H1 (cell line): ENCODE results near the gene TCF25. TPM values are rescaled to one million over a fixed set of nuclear protein-coding genes. Genes with fewer than 3 reads are reported as not detected.

ENCODE experiments used
- CTCF ChIA-PET: fragments of 300-600 bp; sonication (Branson Sonifier 250); formaldehyde crosslinking; loops from one replicate; lab custom pipeline; 2021; ENCODE audit not compliant: partially characterized antibody; lab: Charles Lee
- POLR2A ChIA-PET: fragments of 300-600 bp; sonication (Branson Sonifier 250); formaldehyde crosslinking; loops from one replicate; lab custom pipeline; 2021; ENCODE audit warnings: inconsistent platforms; ENCODE audit not compliant: partially characterized antibody; lab: Charles Lee
- DNase-seq, 2 experiments: peaks; one replicate each; pipeline versions ENCODE4 v3.0.0 to v3.0.0-alpha.2; 2010 to 2022; ENCODE audit warnings: low spot score in 2 of 2, low read depth in 1 of 2, mixed read lengths in 1 of 2
- FAIRE-seq: peaks from 2 replicates; lab custom pipeline; 2011; peaks lifted over from hg19 to GRCh38; lab: Jason Lieb, UNC
- H2AFZ ChIP-seq: 2 replicates; pipeline ENCODE4 v1.8.1; 2012; ENCODE audit warnings: low read length, inconsistent platforms
- H2AK5ac ChIP-seq: 2 replicates; pipeline ENCODE4 v1.6.1; 2013; ENCODE audit warnings: low read depth, low read length
- H2BK120ac ChIP-seq: replicated peaks from 2 replicates; pipeline ENCODE3; 2013; ENCODE audit warnings: low read depth, low read length, inconsistent platforms
- H2BK12ac ChIP-seq: 2 replicates; pipeline ENCODE4 v1.6.1; 2013; ENCODE audit warnings: low read depth, low read length
- H2BK15ac ChIP-seq: 2 replicates; pipeline ENCODE4 v1.6.1; 2013; ENCODE audit warnings: low read length
- H2BK20ac ChIP-seq: 2 replicates; pipeline ENCODE4 v1.6.1; 2013; ENCODE audit warnings: low read length
- H2BK5ac ChIP-seq: 2 replicates; pipeline ENCODE4 v1.6.1; 2013; ENCODE audit warnings: low read depth, low read length
- H3K14ac ChIP-seq: 2 replicates; pipeline ENCODE4 v1.6.1; 2013; ENCODE audit warnings: inconsistent platforms; ENCODE audit not compliant: insufficient read length
- H3K18ac ChIP-seq: 2 replicates; pipeline ENCODE4 v1.6.1; 2013; ENCODE audit warnings: low read length; ENCODE audit errors: extremely low read depth
- H3K23ac ChIP-seq: 2 replicates; pipeline ENCODE4 v1.6.1; 2013; ENCODE audit warnings: inconsistent platforms; ENCODE audit not compliant: insufficient read length
- H3K23me2 ChIP-seq: 2 replicates; pipeline ENCODE4 v1.6.1; 2013; ENCODE audit warnings: low read depth, low read length
- H3K27ac ChIP-seq: 2 replicates; pipeline ENCODE4 v1.6.1; 2011; ENCODE audit warnings: low read depth, low read length, inconsistent platforms
- H3K27me3 ChIP-seq, 4 experiments: replicated peaks in 1 of 4; 1 replicate in 1 of 4; 2 replicates in 3 of 4; pipeline versions ENCODE4 v1.6.1 to v1.8.1; 2011 to 2013; ENCODE audit warnings: low read length in 3 of 4, mild to moderate bottlenecking in 3 of 4, inconsistent platforms in 2 of 4, mixed read lengths in 2 of 4, moderate library complexity in 1 of 4; ENCODE audit not compliant: control insufficient read depth in 3 of 4, insufficient read depth in 3 of 4; ENCODE audit errors: extremely low read depth in 1 of 4
- H3K36me3 ChIP-seq, 4 experiments: 2 replicates each; pipeline versions ENCODE4 v1.6.1 to v1.8.1; 2011 to 2013; ENCODE audit warnings: mild to moderate bottlenecking in 4 of 4, low read length in 3 of 4, moderate library complexity in 2 of 4, control low read depth in 1 of 4, inconsistent platforms in 1 of 4; ENCODE audit not compliant: insufficient read depth in 4 of 4, control insufficient read depth in 2 of 4
- H3K4ac ChIP-seq: replicated peaks from 2 replicates; pipeline ENCODE3; 2013; ENCODE audit warnings: low read length, low read depth, mixed read lengths, inconsistent platforms; ENCODE audit not compliant: insufficient read length
- H3K4me1 ChIP-seq, 4 experiments: replicated peaks in 1 of 4; 1 replicate in 1 of 4; 2 replicates in 3 of 4; pipeline versions ENCODE4 v1.6.1 to v1.8.1; 2011 to 2013; ENCODE audit warnings: low read length in 3 of 4, inconsistent platforms in 2 of 4, mixed read lengths in 1 of 4; ENCODE audit not compliant: insufficient read depth in 4 of 4, control insufficient read depth in 3 of 4
- H3K4me2 ChIP-seq, 2 experiments: 2 replicates each; pipeline versions ENCODE4 v1.6.1 to v1.8.1; 2011 to 2013; ENCODE audit warnings: low read depth in 2 of 2, low read length in 2 of 2, control low read depth in 1 of 2, inconsistent platforms in 1 of 2, mild to moderate bottlenecking in 1 of 2; ENCODE audit not compliant: insufficient read depth in 1 of 2
- H3K4me3 ChIP-seq, 4 experiments: fragments of 200-600, 300-600 bp in 1 of 4; sonication (generic), shearing (Covaris generic), sonication (Bioruptor Twin) in 1 of 4; 2 replicates each; pipeline versions ENCODE4 v1.5.1 to v1.8.1; 2011 to 2016; ENCODE audit warnings: low read length in 4 of 4, low read depth in 3 of 4, control low read depth in 2 of 4, inconsistent platforms in 2 of 4, mild to moderate bottlenecking in 2 of 4, mixed read lengths in 1 of 4, moderate library complexity in 1 of 4; ENCODE audit not compliant: insufficient read depth in 2 of 4; ENCODE audit errors: extremely low read depth in 1 of 4
- H3K56ac ChIP-seq: replicated peaks from 2 replicates; pipeline ENCODE3; 2013; ENCODE audit warnings: low read depth, mild to moderate bottlenecking, mixed read lengths, low read length, inconsistent platforms; ENCODE audit not compliant: insufficient read length
- H3K79me1 ChIP-seq: 2 replicates; pipeline ENCODE4 v1.6.1; 2013; ENCODE audit warnings: low read depth, low read length, control low read depth
- H3K79me2 ChIP-seq, 2 experiments: 2 replicates each; pipeline versions ENCODE4 v1.6.1 to v1.8.1; 2012 to 2013; ENCODE audit warnings: low read length in 2 of 2, mild to moderate bottlenecking in 2 of 2, inconsistent platforms in 1 of 2; ENCODE audit not compliant: insufficient read depth in 2 of 2, control insufficient read depth in 1 of 2
- H3K9ac ChIP-seq, 4 experiments: replicated peaks in 1 of 4; 1 replicate in 1 of 4; 2 replicates in 3 of 4; pipeline versions ENCODE4 v1.6.1 to v1.8.1; 2011 to 2013; ENCODE audit warnings: low read depth in 3 of 4, low read length in 3 of 4, control low read depth in 2 of 4, mild to moderate bottlenecking in 2 of 4, moderate library complexity in 2 of 4, inconsistent platforms in 1 of 4; ENCODE audit errors: extremely low read depth in 1 of 4
- H3K9me3 ChIP-seq, 2 experiments: 2 replicates each; pipeline versions ENCODE4 v1.6.1 to v1.8.1; 2012 to 2013; ENCODE audit warnings: mild to moderate bottlenecking in 2 of 2, moderate library complexity in 2 of 2, control low read depth in 1 of 2, inconsistent platforms in 1 of 2, low read depth in 1 of 2, low read length in 1 of 2, mixed read lengths in 1 of 2; ENCODE audit not compliant: insufficient read depth in 2 of 2
- H4K20me1 ChIP-seq, 2 experiments: replicated peaks in 1 of 2; 2 replicates each; pipeline versions ENCODE3 to v1.8.1; 2011 to 2013; ENCODE audit warnings: inconsistent platforms in 2 of 2, low read length in 2 of 2, mild to moderate bottlenecking in 1 of 2; ENCODE audit not compliant: insufficient read depth in 2 of 2, control insufficient read depth in 1 of 2
- H4K5ac ChIP-seq: 2 replicates; pipeline ENCODE4 v1.6.1; 2013; ENCODE audit warnings: low read length, low read depth, mixed read lengths, inconsistent platforms; ENCODE audit not compliant: insufficient read length
- H4K8ac ChIP-seq: 2 replicates; pipeline ENCODE4 v1.8.0; 2013; ENCODE audit warnings: mild to moderate bottlenecking, moderate library complexity, low read length, inconsistent platforms; ENCODE audit not compliant: insufficient read depth; ENCODE audit errors: extremely low read depth
- H4K91ac ChIP-seq: replicated peaks from 2 replicates; pipeline ENCODE3; 2013; ENCODE audit warnings: low read length, mixed read lengths, inconsistent platforms; ENCODE audit not compliant: insufficient read length
- CBX5 ChIP-seq: fragments of 300-800, 300-1000 bp; sonication (generic); IDR thresholded peaks from 2 replicates; pipeline ENCODE4 v1.7.1; 2016; ENCODE audit warnings: antibody characterized with exemption, low read length, low read depth
- EGR1 ChIP-seq: IDR thresholded peaks from 2 replicates; pipeline ENCODE4 v1.6.1; 2011; ENCODE audit warnings: low read depth, low read length, borderline replicate concordance
- KDM4A ChIP-seq: IDR thresholded peaks from one replicate; pipeline ENCODE4 v1.7.1; 2012; ENCODE audit warnings: low read depth, mild to moderate bottlenecking, moderate library complexity, low read length, inconsistent platforms; ENCODE audit not compliant: severe bottlenecking
- RAD21 ChIP-seq, 2 experiments: IDR thresholded peaks in 1 of 2; conservative IDR thresholded peaks in 1 of 2; 2 replicates each; pipeline ENCODE4 v1.6.1; 2011; ENCODE audit warnings: low read depth in 2 of 2, low read length in 2 of 2, improper control_type of control experiment in 1 of 2, inconsistent platforms in 1 of 2, mild to moderate bottlenecking in 1 of 2, moderate library complexity in 1 of 2
- SIN3A ChIP-seq, 2 experiments: IDR thresholded peaks in 1 of 2; conservative IDR thresholded peaks in 1 of 2; 2 replicates each; pipeline ENCODE4 v1.6.1; 2011 to 2012; ENCODE audit warnings: low read length in 2 of 2, improper control_type of control experiment in 1 of 2, low read depth in 1 of 2, mild to moderate bottlenecking in 1 of 2
- SIRT6 ChIP-seq: IDR thresholded peaks from one replicate; pipeline ENCODE4 v1.7.1; 2012; ENCODE audit warnings: low read length, inconsistent platforms
- SRF ChIP-seq: IDR thresholded peaks from 2 replicates; pipeline ENCODE4 v1.6.1; 2011; ENCODE audit warnings: mild to moderate bottlenecking, low read depth, low read length, moderate library complexity
- YY1 ChIP-seq: IDR thresholded peaks from 2 replicates; pipeline ENCODE4 v1.6.1; 2011; ENCODE audit warnings: low read depth, mild to moderate bottlenecking, low read length
- WGBS, 2 experiments: shearing (Covaris generic) in 1 of 2; methylation state at CpG; one replicate each; pipeline versions ENCODE4 v1.1.6 to v1.1.7; 2013 to 2015; ENCODE audit warnings: low lambda C conversion rate in 2 of 2, mixed read lengths in 2 of 2, inconsistent platforms in 1 of 2, low coverage in 1 of 2, missing lambda C conversion rate in 1 of 2; ENCODE audit not compliant: insufficient replicate concordance in 2 of 2, insufficient coverage in 1 of 2, insufficient read length in 1 of 2; ENCODE audit errors: extremely low coverage in 1 of 2, missing lambda C conversion rate in 1 of 2; 5-methylcytosine and 5-hydroxymethylcytosine counted together
- polyA plus RNA-seq, 7 experiments: library from polyadenylated mRNA; depleted of rRNA in 3 of 7; stranded (reverse) in 5 of 7; unstranded in 2 of 7; fragments of >200 nt in 5 of 7; fragments of 200-250 nt in 2 of 7; gene quantifications; 1 replicate in 5 of 7; 2 replicates in 1 of 7; 4 replicates in 1 of 7; pipeline versions ENCODE4 v1.2.1 to v1.2.3, GENCODE V29; 2011 to 2013; ENCODE audit warnings: missing spikeins in 2 of 7, mixed read lengths in 2 of 7
- total RNA-seq: library from RNA; stranded (reverse); fragmentation: NEBNext Ultra II Directional; extraction: Animal tissue kit (Norgen Biotek cat#: 25700); gene quantifications from 2 replicates; pipeline ENCODE4 v1.2.1, GENCODE V29; 2021
- TF ChIP-seq, protein P1 (sequence below): IDR thresholded peaks from 2 replicates; pipeline ENCODE4 v1.6.1; 2012; ENCODE audit warnings: inconsistent platforms
- TF ChIP-seq, protein P2 (sequence below): IDR thresholded peaks from 2 replicates; pipeline ENCODE4 v1.6.1; 2011; ENCODE audit warnings: low read depth, mild to moderate bottlenecking, low read length; ENCODE audit not compliant: insufficient read depth

Gene TCF25
- total and polyA plus RNA-seq, 2 of the 8 experiments (the other 6 are each of a cell fraction or from before 2014, with no cell fraction given), result 78.1 to 102 TPM

DNA sequence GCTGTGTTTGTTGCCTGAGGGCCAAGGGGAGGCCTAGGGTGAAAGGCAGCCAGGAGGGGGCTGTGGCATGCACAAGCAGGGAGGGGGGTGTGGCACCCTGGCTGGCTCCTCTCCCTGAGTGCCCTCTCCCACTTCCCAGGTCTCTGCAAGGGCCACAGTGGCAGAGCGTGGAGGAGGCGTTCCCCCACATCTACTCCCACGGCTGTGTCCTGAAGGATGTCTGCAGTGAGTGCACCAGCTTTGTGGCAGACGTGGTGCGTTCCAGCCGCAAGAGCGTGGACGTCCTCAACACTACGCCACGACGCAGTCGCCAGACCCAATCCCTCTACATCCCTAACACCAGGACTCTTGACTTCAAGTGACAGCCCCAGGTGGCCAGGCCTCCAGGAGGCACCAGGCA lies 3.5 kb upstream of the TCF25 start:
- Histone ChIP-seq H4K5ac (no peak overlapping the region), H2BK5ac (no peak overlapping the region; the same call in 1 of the 2 replicates), H2AFZ (no peak overlapping the region), H2AK5ac (no peak overlapping the region), H2BK20ac (no peak overlapping the region), H3K79me2 (peaks cover 0 to 6% of the 10 kb centered on the region in 2 experiments; a peak in 2 of 4 replicates), H2BK120ac (no peak overlapping the region), H2BK12ac (no peak overlapping the region), H3K79me1 (peaks cover 5% of the 10 kb centered on the region), H3K9ac (no peak overlapping the region), H3K27ac (no peak overlapping the region), H3K36me3 (peaks cover 0 to 6% (median 0%) of the 10 kb centered on the region in 4 experiments; a peak in 2 of 8 replicates), H3K27me3 (no peaks in the 10 kb centered on the region), H2BK15ac (no peak overlapping the region), H3K9me3 (peaks cover 4 to 8% of the 10 kb centered on the region in 2 experiments; a peak in 3 of 4 replicates), H4K20me1 (no peaks in the 10 kb centered on the region), H3K4ac (no peak overlapping the region), H3K56ac (no peak overlapping the region), H3K23ac (no peak overlapping the region), H4K8ac (no peak overlapping the region), H4K91ac (no peak overlapping the region), H3K4me1 (peaks cover 0 to 9% (median 2%) of the 10 kb centered on the region in 4 experiments; a peak in 4 of 7 replicates), H3K23me2 (peaks cover 9% of the 10 kb centered on the region), H3K4me3 (no peak overlapping the region), H3K14ac (no peak overlapping the region), H3K4me2 (no peak overlapping the region), H3K18ac (no peak overlapping the region)
- no peak for TF ChIP-seq EGR1
- no peak for TF ChIP-seq CBX5
- no peak for TF ChIP-seq RAD21 (IDR thresholded peaks at IDR 0.05 in 1 of 2, conservative IDR thresholded peaks at IDR 0.05 in 1 of 2; ENCODE audit: low read depth in 2 of 2, low read length in 2 of 2)
- TF ChIP-seq YY1, result no peak
- no peak for TF ChIP-seq SIN3A (conservative IDR thresholded peaks at IDR 0.05 in 1 of 2, IDR thresholded peaks at IDR 0.05 in 1 of 2; ENCODE audit: low read depth in 1 of 2, low read length in 2 of 2)
- TF ChIP-seq, protein P1, sequence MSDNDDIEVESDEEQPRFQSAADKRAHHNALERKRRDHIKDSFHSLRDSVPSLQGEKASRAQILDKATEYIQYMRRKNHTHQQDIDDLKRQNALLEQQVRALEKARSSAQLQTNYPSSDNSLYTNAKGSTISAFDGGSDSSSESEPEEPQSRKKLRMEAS, result no peak
- TF ChIP-seq SRF, result no peak
- TF ChIP-seq, protein P2, sequence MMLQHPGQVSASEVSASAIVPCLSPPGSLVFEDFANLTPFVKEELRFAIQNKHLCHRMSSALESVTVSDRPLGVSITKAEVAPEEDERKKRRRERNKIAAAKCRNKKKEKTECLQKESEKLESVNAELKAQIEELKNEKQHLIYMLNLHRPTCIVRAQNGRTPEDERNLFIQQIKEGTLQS, result no peak
- no peak for TF ChIP-seq SIRT6
- no peak for TF ChIP-seq KDM4A
- 96% methylated on average over 12 of the region's 12 CpGs; no CpG with 5 or more reads in 1 of the 2 experiments for WGBS, 2 experiments
- CTCF ChIA-PET, result interaction anchor here (3.3 kb wide), 1 partner anchor 9 kb away, joined by 24 read pairs; no protein-coding TSS in a partner anchor
- DNase-seq (no peak), FAIRE-seq (no peak)
- POLR2A ChIA-PET, result no interaction called here
